Measurements from ENCODE around the gene STK40.

STK40 gene

DNA sequence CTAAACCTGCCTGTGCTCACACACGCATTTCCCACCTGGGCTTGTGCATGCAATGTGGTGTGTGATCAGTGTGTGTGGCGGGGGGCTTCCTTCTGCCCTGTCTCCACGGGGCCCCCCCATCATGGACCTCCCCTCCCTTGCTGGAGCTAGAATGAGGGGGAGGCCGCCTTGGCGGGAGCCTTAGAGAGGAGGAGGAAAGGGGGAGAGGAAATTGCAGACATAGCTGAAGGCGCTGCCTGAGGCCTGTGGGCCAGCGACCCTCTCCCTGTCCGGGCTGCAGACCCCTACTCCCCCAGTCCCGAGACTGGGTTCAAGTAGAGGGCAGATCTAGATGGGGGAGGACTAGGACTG lies 61.4 kb downstream of the STK40 start:
- H3K4me2 ChIP-seq (ENCODE audit: low read length), result no peak overlapping the region
- no peaks in the 10 kb centered on the region for H3K9me3 ChIP-seq (ENCODE audit: insufficient read depth, low read length)
- no peak overlapping the region for H3K27ac ChIP-seq (ENCODE audit: low read length)
- no peak overlapping the region for H2AFZ ChIP-seq (ENCODE audit: low read depth, low read length)
- H3K4me1 ChIP-seq (ENCODE audit: low read length), result no peaks in the 10 kb centered on the region
- TF ChIP-seq, protein P1, sequence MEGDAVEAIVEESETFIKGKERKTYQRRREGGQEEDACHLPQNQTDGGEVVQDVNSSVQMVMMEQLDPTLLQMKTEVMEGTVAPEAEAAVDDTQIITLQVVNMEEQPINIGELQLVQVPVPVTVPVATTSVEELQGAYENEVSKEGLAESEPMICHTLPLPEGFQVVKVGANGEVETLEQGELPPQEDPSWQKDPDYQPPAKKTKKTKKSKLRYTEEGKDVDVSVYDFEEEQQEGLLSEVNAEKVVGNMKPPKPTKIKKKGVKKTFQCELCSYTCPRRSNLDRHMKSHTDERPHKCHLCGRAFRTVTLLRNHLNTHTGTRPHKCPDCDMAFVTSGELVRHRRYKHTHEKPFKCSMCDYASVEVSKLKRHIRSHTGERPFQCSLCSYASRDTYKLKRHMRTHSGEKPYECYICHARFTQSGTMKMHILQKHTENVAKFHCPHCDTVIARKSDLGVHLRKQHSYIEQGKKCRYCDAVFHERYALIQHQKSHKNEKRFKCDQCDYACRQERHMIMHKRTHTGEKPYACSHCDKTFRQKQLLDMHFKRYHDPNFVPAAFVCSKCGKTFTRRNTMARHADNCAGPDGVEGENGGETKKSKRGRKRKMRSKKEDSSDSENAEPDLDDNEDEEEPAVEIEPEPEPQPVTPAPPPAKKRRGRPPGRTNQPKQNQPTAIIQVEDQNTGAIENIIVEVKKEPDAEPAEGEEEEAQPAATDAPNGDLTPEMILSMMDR (IDR thresholded peaks at IDR 0.05; ENCODE audit: low read depth, low read length), result no peak
- no peak for TF ChIP-seq EZH2phosphoT487 (IDR thresholded peaks at IDR 0.05; ENCODE audit: low read depth)
- no peaks in the 10 kb centered on the region for H3K27me3 ChIP-seq (ENCODE audit: low read depth, low read length)
- no peaks in the 10 kb centered on the region for H3K36me3 ChIP-seq (replicated peaks; ENCODE audit: low read depth, low read length)
- H3K79me2 ChIP-seq (ENCODE audit: low read length), result no peaks in the 10 kb centered on the region
- H3K4me3 ChIP-seq (ENCODE audit: low read length), result no peak overlapping the region
- H3K9ac ChIP-seq (ENCODE audit: low read length), result no peak overlapping the region
- H4K20me1 ChIP-seq (ENCODE audit: insufficient read depth, low read length), result no peaks in the 10 kb centered on the region

DNA sequence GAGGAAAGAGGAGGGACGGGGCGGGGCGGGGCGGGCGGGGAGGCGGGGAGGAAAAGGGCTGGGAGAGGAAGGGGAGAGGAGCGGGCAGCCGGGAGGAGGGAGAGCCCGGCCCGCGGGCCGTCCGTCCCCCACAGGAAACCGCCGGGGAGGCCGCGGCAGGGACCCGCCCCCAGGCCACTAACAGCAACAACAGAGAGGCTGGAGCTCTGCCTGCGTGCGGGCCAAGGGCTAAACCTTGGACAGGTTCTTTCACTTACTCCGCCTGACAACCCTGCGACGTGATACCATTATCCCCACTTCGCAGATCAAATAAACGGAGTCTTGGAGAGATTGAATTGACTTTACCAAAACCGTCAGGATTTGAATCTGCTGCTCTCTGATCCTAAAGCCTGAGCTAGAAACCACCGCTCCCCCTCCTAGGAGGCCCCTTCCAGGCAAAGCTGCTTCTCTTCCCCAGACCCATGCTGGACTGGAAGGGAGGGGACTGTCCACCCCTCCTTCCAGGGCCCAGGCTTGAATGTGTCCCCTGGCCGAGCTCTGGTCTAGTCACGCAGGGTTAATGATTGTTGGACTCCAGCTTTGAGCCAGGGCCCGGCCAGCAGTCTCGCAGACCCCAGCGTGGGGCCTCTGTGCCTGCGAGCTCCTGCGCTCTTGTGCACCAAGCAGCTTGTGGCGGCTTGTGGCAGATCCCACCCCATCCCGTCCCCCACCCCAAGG lies 61.9 kb downstream of the STK40 start, which contains the start of gene EVA1B:
Gene EVA1B (minus strand): TSS at position 10 of the 717 bp plus-strand sequence. CDS start 608 bp downstream, outside the sequence.
- Histone ChIP-seq H3K36me3 (replicated peaks; ENCODE audit: low read depth, low read length) (no peaks in the 10 kb centered on the region), H3K9me3 (ENCODE audit: insufficient read depth, low read length) (no peaks in the 10 kb centered on the region), H2AFZ (ENCODE audit: low read depth, low read length) (no peak within 1 kb of the TSS), H3K4me2 (ENCODE audit: low read length) (peak within 1 kb of the TSS; percentile 59), H4K20me1 (ENCODE audit: insufficient read depth, low read length) (no peaks in the 10 kb centered on the region), H3K4me3 (ENCODE audit: low read length) (peak within 1 kb of the TSS; percentile 64), H3K4me1 (ENCODE audit: low read length) (no peaks in the 10 kb centered on the region), H3K27ac (ENCODE audit: low read length) (no peak within 1 kb of the TSS), H3K27me3 (ENCODE audit: low read depth, low read length) (no peaks in the 10 kb centered on the region), H3K9ac (ENCODE audit: low read length) (no peak within 1 kb of the TSS; the same call in 1 of the 2 replicates), H3K79me2 (ENCODE audit: low read length) (no peaks in the 10 kb centered on the region)
- TF ChIP-seq EZH2phosphoT487 (IDR thresholded peaks at IDR 0.05; ENCODE audit: low read depth), result no peak
- TF ChIP-seq, protein P1 (IDR thresholded peaks at IDR 0.05; ENCODE audit: low read depth, low read length), result no peak

DNA sequence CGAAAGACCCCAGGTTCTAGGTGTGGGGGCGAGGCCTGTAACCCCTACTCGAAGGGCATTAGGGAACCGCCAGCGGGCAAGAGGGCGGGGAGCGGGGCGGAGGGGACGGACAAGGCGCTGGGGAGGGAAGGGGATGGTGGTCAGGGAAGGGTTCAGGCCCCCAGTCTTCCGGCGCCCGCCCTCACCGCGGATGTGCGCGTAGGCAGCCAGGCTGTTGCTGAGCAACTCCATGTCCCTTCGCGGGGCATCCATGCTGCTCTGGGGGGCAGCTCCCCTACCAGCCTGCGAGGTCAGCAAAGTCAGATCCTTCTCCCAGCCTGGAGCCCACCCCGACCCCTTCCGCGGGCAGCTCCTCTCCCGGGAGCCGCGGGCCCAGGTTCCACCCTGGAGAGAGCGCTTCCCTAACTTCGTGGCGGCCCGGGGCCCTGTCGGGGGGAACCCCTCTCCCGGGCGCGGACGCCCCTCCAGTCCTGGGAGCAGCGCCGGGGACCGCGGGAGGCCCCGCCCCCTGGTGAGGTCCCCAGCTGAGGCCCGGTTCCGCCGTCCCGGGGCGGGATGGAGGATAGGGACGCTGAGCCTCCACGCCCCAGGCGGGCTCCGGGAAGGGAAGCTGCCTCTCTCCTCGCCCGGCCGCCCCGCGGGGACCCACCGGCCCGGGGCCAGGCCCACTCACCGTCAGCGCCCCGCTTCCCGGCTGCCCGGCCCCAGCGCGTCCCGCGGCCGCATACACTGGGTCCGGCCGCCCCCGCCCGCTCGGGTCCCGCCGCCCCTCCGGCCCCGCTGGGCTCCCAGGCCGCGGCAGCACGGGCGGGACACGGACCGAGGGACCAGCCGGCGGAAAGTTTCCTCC lies 62.7 kb downstream of the STK40 start:
- no peaks in the 10 kb centered on the region for H4K20me1 ChIP-seq (ENCODE audit: insufficient read depth, low read length)
- peak overlapping the region; percentile 64 for H3K4me3 ChIP-seq (ENCODE audit: low read length)
- no peaks in the 10 kb centered on the region for H3K79me2 ChIP-seq (ENCODE audit: low read length)
- H3K36me3 ChIP-seq (replicated peaks; ENCODE audit: low read depth, low read length), result no peaks in the 10 kb centered on the region
- no peak overlapping the region for H2AFZ ChIP-seq (ENCODE audit: low read depth, low read length)
- no peak overlapping the region; the same call in 1 of the 2 replicates for H3K9ac ChIP-seq (ENCODE audit: low read length)
- TF ChIP-seq, protein P1 (IDR thresholded peaks at IDR 0.05; ENCODE audit: low read depth, low read length), result no peak
- TF ChIP-seq EZH2phosphoT487 (IDR thresholded peaks at IDR 0.05; ENCODE audit: low read depth), result no peak
- peak overlapping the region; percentile 59 for H3K4me2 ChIP-seq (ENCODE audit: low read length)
- no peak overlapping the region for H3K27ac ChIP-seq (ENCODE audit: low read length)
- H3K27me3 ChIP-seq (ENCODE audit: low read depth, low read length), result no peaks in the 10 kb centered on the region
- no peaks in the 10 kb centered on the region for H3K9me3 ChIP-seq (ENCODE audit: insufficient read depth, low read length)
- no peaks in the 10 kb centered on the region for H3K4me1 ChIP-seq (ENCODE audit: low read length)
